Measurements from ENCODE around the gene WDR47. TPM values are rescaled to one million over a fixed set of nuclear protein-coding genes. Genes with fewer than 3 reads are reported as not detected.

WDR47 gene
- total RNA-seq, 1 experiment from 2014 or later, result 6.6 TPM

- TF ChIP-seq, protein P1, sequence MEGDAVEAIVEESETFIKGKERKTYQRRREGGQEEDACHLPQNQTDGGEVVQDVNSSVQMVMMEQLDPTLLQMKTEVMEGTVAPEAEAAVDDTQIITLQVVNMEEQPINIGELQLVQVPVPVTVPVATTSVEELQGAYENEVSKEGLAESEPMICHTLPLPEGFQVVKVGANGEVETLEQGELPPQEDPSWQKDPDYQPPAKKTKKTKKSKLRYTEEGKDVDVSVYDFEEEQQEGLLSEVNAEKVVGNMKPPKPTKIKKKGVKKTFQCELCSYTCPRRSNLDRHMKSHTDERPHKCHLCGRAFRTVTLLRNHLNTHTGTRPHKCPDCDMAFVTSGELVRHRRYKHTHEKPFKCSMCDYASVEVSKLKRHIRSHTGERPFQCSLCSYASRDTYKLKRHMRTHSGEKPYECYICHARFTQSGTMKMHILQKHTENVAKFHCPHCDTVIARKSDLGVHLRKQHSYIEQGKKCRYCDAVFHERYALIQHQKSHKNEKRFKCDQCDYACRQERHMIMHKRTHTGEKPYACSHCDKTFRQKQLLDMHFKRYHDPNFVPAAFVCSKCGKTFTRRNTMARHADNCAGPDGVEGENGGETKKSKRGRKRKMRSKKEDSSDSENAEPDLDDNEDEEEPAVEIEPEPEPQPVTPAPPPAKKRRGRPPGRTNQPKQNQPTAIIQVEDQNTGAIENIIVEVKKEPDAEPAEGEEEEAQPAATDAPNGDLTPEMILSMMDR (conservative IDR thresholded peaks at IDR 0.05), result peak; percentile 40
- H3K79me2 ChIP-seq (ENCODE audit: insufficient read depth, low read length), result no peaks in the 10 kb centered on the region
- no peak overlapping the region for H2AK5ac ChIP-seq (ENCODE audit: insufficient read length, low read length)
- no peaks in the 10 kb centered on the region for H3K79me1 ChIP-seq (ENCODE audit: insufficient read depth, low read depth, low read length, poor library complexity, severe bottlenecking)
- no peak overlapping the region for H3T11ph ChIP-seq (ENCODE audit: low read length)
- H2BK15ac ChIP-seq (ENCODE audit: low read depth, low read length), result no peak overlapping the region
- H3K4me3 Mint-ChIP-seq, result no peak overlapping the region
- no peaks in the 10 kb centered on the region for H3K9me3 ChIP-seq (ENCODE audit: control insufficient read depth, low read depth, low read length)
- H3K14ac ChIP-seq (ENCODE audit: insufficient read depth, low read length), result no peak overlapping the region
- H3K4ac ChIP-seq (ENCODE audit: low read depth, low read length), result no peak overlapping the region
- no peak overlapping the region for H3K23ac ChIP-seq (ENCODE audit: insufficient read length, low read depth, low read length)
- H3K4me2 ChIP-seq (ENCODE audit: insufficient read depth, insufficient read length, low read length), result no peak overlapping the region
- no peaks in the 10 kb centered on the region for H3K27me3 Mint-ChIP-seq (ENCODE audit: low read depth)
- no peaks in the 10 kb centered on the region for H4K20me1 ChIP-seq (ENCODE audit: control insufficient read depth, insufficient read depth, insufficient read length)
- no peak overlapping the region for H3K56ac ChIP-seq (ENCODE audit: insufficient read length, low read depth, low read length)
- H3K23me2 ChIP-seq (ENCODE audit: insufficient read length, low read depth, low read length, poor library complexity, severe bottlenecking), result no peaks in the 10 kb centered on the region
- no peaks in the 10 kb centered on the region for H3K4me1 ChIP-seq (ENCODE audit: insufficient read depth, low read length)
- no peak overlapping the region for H3K27ac Mint-ChIP-seq
- no peak for DNase-seq
- no peak overlapping the region for H4K91ac ChIP-seq (ENCODE audit: insufficient read length, low read depth, low read length)
- no peak overlapping the region for H2BK120ac ChIP-seq (ENCODE audit: low read depth, low read length, poor library complexity, severe bottlenecking)
- no peak overlapping the region for H3K9ac ChIP-seq (ENCODE audit: extremely low read depth, insufficient read length, low read length)
- H3K27ac ChIP-seq (ENCODE audit: insufficient read length, low read depth, low read length), result no peak overlapping the region
- no peak overlapping the region for H2BK20ac ChIP-seq (ENCODE audit: low read depth, low read length, poor library complexity, severe bottlenecking)
- no peaks in the 10 kb centered on the region for H3K27me3 ChIP-seq (ENCODE audit: insufficient read depth, low read length)
- H2BK12ac ChIP-seq (ENCODE audit: insufficient read length, low read depth, low read length), result no peak overlapping the region
- no peaks in the 10 kb centered on the region for H3K36me3 Mint-ChIP-seq (ENCODE audit: insufficient read depth in 1 of 3, low read depth in 3 of 3)
- H3K18ac ChIP-seq (ENCODE audit: insufficient read length, low read depth, low read length), result no peak overlapping the region
- no peak overlapping the region for H2BK5ac ChIP-seq (ENCODE audit: insufficient read length, low read length)
- no peaks in the 10 kb centered on the region for H3K4me1 Mint-ChIP-seq
- H4K5ac ChIP-seq (ENCODE audit: insufficient read length, low read depth, low read length), result no peak overlapping the region
- no peak overlapping the region for H4K8ac ChIP-seq (replicated peaks; ENCODE audit: insufficient read length, low read depth, low read length)
- no peak overlapping the region for H2AFZ ChIP-seq (ENCODE audit: low read length)
- H3K9me3 Mint-ChIP-seq, result no peaks in the 10 kb centered on the region
Observed at GRCh38 chr1:109027841-109028240, 14.1 kb downstream of the WDR47 start.
